ENCODE data around the gene AATK. TPM values are rescaled to one million over a fixed set of nuclear protein-coding genes. Genes with fewer than 3 reads are reported as not detected.

Gene AATK
- total RNA-seq, 1 experiment from 2014 or later = 4.4 TPM

DNA sequence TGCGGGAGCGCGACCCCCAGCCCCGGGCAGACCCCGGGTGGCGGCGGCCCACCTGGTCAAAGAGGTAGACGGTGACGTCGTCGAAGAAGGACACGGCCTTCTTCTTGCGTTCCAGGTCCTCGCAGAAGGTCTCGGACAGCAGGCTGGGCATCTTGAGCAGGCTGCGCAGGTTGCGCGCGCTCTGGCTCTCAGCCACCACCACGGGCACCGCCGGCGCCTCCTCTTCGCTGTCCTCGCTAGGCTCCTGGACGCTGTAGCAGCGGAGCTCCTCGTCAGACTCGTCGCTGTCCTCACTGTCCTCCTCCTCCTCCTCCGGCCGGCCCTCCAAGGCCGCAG, 45.9 kb downstream of the AATK start:
- POLR2A ChIA-PET = interaction anchor here (0.9 kb wide), 1 partner anchor 22 kb away, joined by 3 read pairs; no protein-coding TSS in a partner anchor

More for the DNA sequence above, 45.9 kb downstream of the AATK start:
- peaks cover 10 to 31% of the 10 kb centered on the region in 2 experiments for H3K4me1 ChIP-seq (ENCODE audit: control insufficient read depth in 1 of 2, insufficient read depth in 2 of 2, low read length in 2 of 2)
- peak overlapping the region; percentile 33; the same call in 1 of the 2 replicates for H3K27ac ChIP-seq (ENCODE audit: low read depth, low read length)
- ChIA-PET CTCF (interaction anchor here (0.6 to 0.9 kb wide), 2 partner anchors 23 to 365 kb away, joined by 3 read pairs; no protein-coding TSS in a partner anchor), RAD21 (ENCODE audit: low non-redundant PET in 1 of 2, low total read pairs in 2 of 2, uncharacterized antibody in 2 of 2, unreplicated experiment in 2 of 2) (no interaction called here)
- no peaks in the 10 kb centered on the region for H4K20me1 ChIP-seq (ENCODE audit: insufficient read depth)
- DNase-seq (ENCODE audit: low read depth, low spot score) = no peak
- TSS peak; percentile 72 for BruUV-seq (replicated peaks)
- H3K9ac ChIP-seq (ENCODE audit: low read length) = peak overlapping the region; percentile 98; the same call in 1 of the 2 replicates
- intact Hi-C loops (cut with micrococcal nuclease) = no loop called here
- no peak overlapping the region for H2AFZ ChIP-seq (ENCODE audit: low read depth, low read length, poor library complexity, severe bottlenecking)
- H3K27me3 ChIP-seq (ENCODE audit: insufficient read depth, low read length) = no peaks in the 10 kb centered on the region
- no peaks in the 10 kb centered on the region for H3K9me2 ChIP-seq (ENCODE audit: insufficient read depth)
- peak overlapping the region; percentile 100 for H3K4me2 ChIP-seq (ENCODE audit: low read length)
- no peaks in the 10 kb centered on the region for H3K9me3 ChIP-seq (ENCODE audit: control insufficient read depth in 1 of 2, insufficient read depth in 1 of 2, low read depth in 1 of 2, low read length in 2 of 2)
- H3K79me2 ChIP-seq (ENCODE audit: insufficient read depth, low read length) = peaks cover 13% of the 10 kb centered on the region; the same call in 1 of the 2 replicates
- ATAC-seq = no peak
- H3K4me3 ChIP-seq (replicated peaks in 1 of 2; ENCODE audit: low read depth in 1 of 2, low read length in 2 of 2) = peak overlapping the region in 1 of 2 experiments; percentile 93; a peak in 2 of 4 replicates
- no peak for TF ChIP-seq RAD21 (IDR thresholded peaks at IDR 0.05; ENCODE audit: low read depth)
- no peak for TF ChIP-seq YY1 (IDR thresholded peaks at IDR 0.05; ENCODE audit: extremely low read depth, insufficient replicate concordance, low read depth, low read length)
- no peak for TF ChIP-seq ZFX (IDR thresholded peaks at IDR 0.05)
- no peak for TF ChIP-seq JUND (IDR thresholded peaks at IDR 0.05)
- TF ChIP-seq TCF7L2 (IDR thresholded peaks at IDR 0.05; ENCODE audit: borderline replicate concordance, extremely low read depth, insufficient read depth, insufficient read length) = no peak
- TF ChIP-seq ELF1 (IDR thresholded peaks at IDR 0.05; ENCODE audit: borderline replicate concordance, low read depth) = no peak
- TF ChIP-seq, protein P1, sequence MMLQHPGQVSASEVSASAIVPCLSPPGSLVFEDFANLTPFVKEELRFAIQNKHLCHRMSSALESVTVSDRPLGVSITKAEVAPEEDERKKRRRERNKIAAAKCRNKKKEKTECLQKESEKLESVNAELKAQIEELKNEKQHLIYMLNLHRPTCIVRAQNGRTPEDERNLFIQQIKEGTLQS (IDR thresholded peaks at IDR 0.05) = no peak
- no peak for TF ChIP-seq SP1 (IDR thresholded peaks at IDR 0.05; ENCODE audit: low read depth)
- TF ChIP-seq, protein P2, sequence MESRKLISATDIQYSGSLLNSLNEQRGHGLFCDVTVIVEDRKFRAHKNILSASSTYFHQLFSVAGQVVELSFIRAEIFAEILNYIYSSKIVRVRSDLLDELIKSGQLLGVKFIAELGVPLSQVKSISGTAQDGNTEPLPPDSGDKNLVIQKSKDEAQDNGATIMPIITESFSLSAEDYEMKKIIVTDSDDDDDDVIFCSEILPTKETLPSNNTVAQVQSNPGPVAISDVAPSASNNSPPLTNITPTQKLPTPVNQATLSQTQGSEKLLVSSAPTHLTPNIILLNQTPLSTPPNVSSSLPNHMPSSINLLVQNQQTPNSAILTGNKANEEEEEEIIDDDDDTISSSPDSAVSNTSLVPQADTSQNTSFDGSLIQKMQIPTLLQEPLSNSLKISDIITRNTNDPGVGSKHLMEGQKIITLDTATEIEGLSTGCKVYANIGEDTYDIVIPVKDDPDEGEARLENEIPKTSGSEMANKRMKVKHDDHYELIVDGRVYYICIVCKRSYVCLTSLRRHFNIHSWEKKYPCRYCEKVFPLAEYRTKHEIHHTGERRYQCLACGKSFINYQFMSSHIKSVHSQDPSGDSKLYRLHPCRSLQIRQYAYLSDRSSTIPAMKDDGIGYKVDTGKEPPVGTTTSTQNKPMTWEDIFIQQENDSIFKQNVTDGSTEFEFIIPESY (IDR thresholded peaks at IDR 0.05; ENCODE audit: extremely low read depth, insufficient replicate concordance, low read length) = no peak
- no peak for TF ChIP-seq EGR1 (IDR thresholded peaks at IDR 0.05; ENCODE audit: low read depth)
- TF ChIP-seq EZH2phosphoT487 (IDR thresholded peaks at IDR 0.05; ENCODE audit: borderline replicate concordance) = no peak
- no peak for TF ChIP-seq FOSL1 (IDR thresholded peaks at IDR 0.05; ENCODE audit: low read depth)
- TF ChIP-seq, protein P3, sequence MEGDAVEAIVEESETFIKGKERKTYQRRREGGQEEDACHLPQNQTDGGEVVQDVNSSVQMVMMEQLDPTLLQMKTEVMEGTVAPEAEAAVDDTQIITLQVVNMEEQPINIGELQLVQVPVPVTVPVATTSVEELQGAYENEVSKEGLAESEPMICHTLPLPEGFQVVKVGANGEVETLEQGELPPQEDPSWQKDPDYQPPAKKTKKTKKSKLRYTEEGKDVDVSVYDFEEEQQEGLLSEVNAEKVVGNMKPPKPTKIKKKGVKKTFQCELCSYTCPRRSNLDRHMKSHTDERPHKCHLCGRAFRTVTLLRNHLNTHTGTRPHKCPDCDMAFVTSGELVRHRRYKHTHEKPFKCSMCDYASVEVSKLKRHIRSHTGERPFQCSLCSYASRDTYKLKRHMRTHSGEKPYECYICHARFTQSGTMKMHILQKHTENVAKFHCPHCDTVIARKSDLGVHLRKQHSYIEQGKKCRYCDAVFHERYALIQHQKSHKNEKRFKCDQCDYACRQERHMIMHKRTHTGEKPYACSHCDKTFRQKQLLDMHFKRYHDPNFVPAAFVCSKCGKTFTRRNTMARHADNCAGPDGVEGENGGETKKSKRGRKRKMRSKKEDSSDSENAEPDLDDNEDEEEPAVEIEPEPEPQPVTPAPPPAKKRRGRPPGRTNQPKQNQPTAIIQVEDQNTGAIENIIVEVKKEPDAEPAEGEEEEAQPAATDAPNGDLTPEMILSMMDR (IDR thresholded peaks at IDR 0.05 in 2 of 3, conservative IDR thresholded peaks at IDR 0.05 in 1 of 3; ENCODE audit: borderline replicate concordance in 1 of 3, insufficient read depth in 1 of 3, low read depth in 2 of 3, low read length in 2 of 3) = no peak
- TF ChIP-seq, protein P4, sequence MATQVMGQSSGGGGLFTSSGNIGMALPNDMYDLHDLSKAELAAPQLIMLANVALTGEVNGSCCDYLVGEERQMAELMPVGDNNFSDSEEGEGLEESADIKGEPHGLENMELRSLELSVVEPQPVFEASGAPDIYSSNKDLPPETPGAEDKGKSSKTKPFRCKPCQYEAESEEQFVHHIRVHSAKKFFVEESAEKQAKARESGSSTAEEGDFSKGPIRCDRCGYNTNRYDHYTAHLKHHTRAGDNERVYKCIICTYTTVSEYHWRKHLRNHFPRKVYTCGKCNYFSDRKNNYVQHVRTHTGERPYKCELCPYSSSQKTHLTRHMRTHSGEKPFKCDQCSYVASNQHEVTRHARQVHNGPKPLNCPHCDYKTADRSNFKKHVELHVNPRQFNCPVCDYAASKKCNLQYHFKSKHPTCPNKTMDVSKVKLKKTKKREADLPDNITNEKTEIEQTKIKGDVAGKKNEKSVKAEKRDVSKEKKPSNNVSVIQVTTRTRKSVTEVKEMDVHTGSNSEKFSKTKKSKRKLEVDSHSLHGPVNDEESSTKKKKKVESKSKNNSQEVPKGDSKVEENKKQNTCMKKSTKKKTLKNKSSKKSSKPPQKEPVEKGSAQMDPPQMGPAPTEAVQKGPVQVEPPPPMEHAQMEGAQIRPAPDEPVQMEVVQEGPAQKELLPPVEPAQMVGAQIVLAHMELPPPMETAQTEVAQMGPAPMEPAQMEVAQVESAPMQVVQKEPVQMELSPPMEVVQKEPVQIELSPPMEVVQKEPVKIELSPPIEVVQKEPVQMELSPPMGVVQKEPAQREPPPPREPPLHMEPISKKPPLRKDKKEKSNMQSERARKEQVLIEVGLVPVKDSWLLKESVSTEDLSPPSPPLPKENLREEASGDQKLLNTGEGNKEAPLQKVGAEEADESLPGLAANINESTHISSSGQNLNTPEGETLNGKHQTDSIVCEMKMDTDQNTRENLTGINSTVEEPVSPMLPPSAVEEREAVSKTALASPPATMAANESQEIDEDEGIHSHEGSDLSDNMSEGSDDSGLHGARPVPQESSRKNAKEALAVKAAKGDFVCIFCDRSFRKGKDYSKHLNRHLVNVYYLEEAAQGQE (IDR thresholded peaks at IDR 0.05; ENCODE audit: low read depth) = no peak
- peaks cover 0 to 5% of the 10 kb centered on the region in 2 experiments; a peak in 1 of 4 replicates for H3K36me3 ChIP-seq (ENCODE audit: control insufficient read depth in 1 of 2, insufficient read depth in 2 of 2, low read length in 2 of 2)

Measured in HCT116 (cell line).